SK-N-SH treated with all-trans-retinoic acid at 6 μM for 48 hours (cell line): ENCODE results near the gene ARTN.

Source experiments
- ARNTL ChIP-seq: fragments of 450-650 bp; formaldehyde crosslinking; IDR thresholded peaks from 2 replicates; pipeline ENCODE4 v1.5.0; 2020; ENCODE audit warnings: low read depth, mild to moderate bottlenecking, moderate library complexity, borderline replicate concordance
- BACH2 ChIP-seq: fragments of 250-450 bp; sonication (Bioruptor Pico); IDR thresholded peaks from 2 replicates; pipeline ENCODE4 v1.9.0; 2021; ENCODE audit warnings: mild to moderate bottlenecking, borderline replicate concordance
- CREB5 ChIP-seq: fragments of 250-450 bp; sonication (Bioruptor Pico); IDR thresholded peaks from 2 replicates; pipeline ENCODE4 v1.5.1; 2020; ENCODE audit warnings: low read depth, mild to moderate bottlenecking, moderate library complexity
- CSRNP3 ChIP-seq: fragments of 250-450 bp; sonication (Bioruptor Pico); IDR thresholded peaks from 2 replicates; pipeline ENCODE4 v1.5.1; 2021; ENCODE audit warnings: mild to moderate bottlenecking, moderate library complexity
- OSR1 ChIP-seq: fragments of 250-450 bp; sonication (Bioruptor Pico); IDR thresholded peaks from 2 replicates; pipeline ENCODE4 v1.8.0; 2022; ENCODE audit warnings: moderate library complexity, mild to moderate bottlenecking, inconsistent platforms
- PATZ1 ChIP-seq: fragments of 250-450 bp; sonication (Bioruptor Pico); IDR thresholded peaks from 2 replicates; pipeline ENCODE4 v1.8.0; 2020; ENCODE audit warnings: mild to moderate bottlenecking, moderate library complexity, borderline replicate concordance
- POU6F1 ChIP-seq: fragments of 250-450 bp; sonication (Bioruptor Pico); IDR thresholded peaks from 2 replicates; pipeline ENCODE4 v1.8.0; 2021; ENCODE audit warnings: low read depth, mild to moderate bottlenecking, moderate library complexity, borderline replicate concordance
- PPARA ChIP-seq: fragments of 250-450 bp; sonication (Bioruptor Pico); IDR thresholded peaks from 2 replicates; pipeline ENCODE4 v1.5.0; 2020; ENCODE audit warnings: mild to moderate bottlenecking, borderline replicate concordance
- TOX ChIP-seq: fragments of 250-450 bp; sonication (Bioruptor Pico); IDR thresholded peaks from 2 replicates; pipeline ENCODE4 v1.8.0; 2021; ENCODE audit warnings: mild to moderate bottlenecking, moderate library complexity, borderline replicate concordance
- TSHZ2 ChIP-seq: fragments of 250-450 bp; sonication (Bioruptor Pico); IDR thresholded peaks from 2 replicates; pipeline ENCODE4 v1.5.0; 2020; ENCODE audit warnings: mild to moderate bottlenecking, moderate library complexity
- ZC3H10 ChIP-seq: fragments of 250-450 bp; sonication (Bioruptor Pico); IDR thresholded peaks from 2 replicates; pipeline ENCODE4 v1.5.1; 2021; ENCODE audit warnings: mild to moderate bottlenecking, moderate library complexity
- ZFP30 ChIP-seq: fragments of 450-650 bp; formaldehyde crosslinking; IDR thresholded peaks from 2 replicates; pipeline ENCODE4 v1.5.0; 2022; ENCODE audit warnings: mild to moderate bottlenecking, moderate library complexity
- ZNF70 ChIP-seq: fragments of 450-650 bp; formaldehyde crosslinking; IDR thresholded peaks from 2 replicates; pipeline ENCODE4 v1.5.0; 2020; ENCODE audit warnings: mild to moderate bottlenecking, moderate library complexity

GRCh38 chr1:43919906-43920305 is 13.7 kb upstream of the ARTN start:
- TF ChIP-seq ZFP30 (CRISPR knock-in tag) (no peak), PPARA (CRISPR knock-in tag) (no peak), TOX (CRISPR knock-in tag) (no peak), BACH2 (CRISPR knock-in tag) (no peak), TSHZ2 (CRISPR knock-in tag) (no peak), ZC3H10 (CRISPR knock-in tag) (no peak), PATZ1 (CRISPR knock-in tag) (no peak), OSR1 (CRISPR knock-in tag) (no peak), CREB5 (CRISPR knock-in tag) (no peak), ZNF70 (CRISPR knock-in tag) (no peak), POU6F1 (no peak), ARNTL (no peak), CSRNP3 (CRISPR knock-in tag) (no peak)
